Keratinocyte (primary cell): ENCODE measurements around the gene GPR39. TPM values are rescaled to one million over a fixed set of nuclear protein-coding genes. Genes with fewer than 3 reads are reported as not detected.

Experiments
- DNase-seq: peaks from one replicate; pipeline ENCODE4 v3.0.0-alpha.2; 2011; ENCODE audit warnings: low read depth, missing footprints, low spot score
- FAIRE-seq: peaks from 2 replicates; lab custom pipeline; 2011; peaks lifted over from hg19 to GRCh38; lab: Jason Lieb, UNC
- H2AFZ ChIP-seq: 2 replicates; pipeline ENCODE4 v1.6.0; 2012; ENCODE audit warnings: low read length, control low read depth, inconsistent platforms; ENCODE audit not compliant: control insufficient read depth
- H3K27ac ChIP-seq: 2 replicates; pipeline ENCODE4 v1.5.1; 2011; ENCODE audit warnings: low read length; ENCODE audit not compliant: control insufficient read depth, insufficient read depth
- H3K27me3 ChIP-seq: 3 replicates; pipeline ENCODE4 v1.6.0; 2011; ENCODE audit warnings: low read length; ENCODE audit not compliant: control insufficient read depth, insufficient read depth; ENCODE audit errors: extremely low read depth
- H3K36me3 ChIP-seq, 2 experiments: 2 replicates in 1 of 2; 3 replicates in 1 of 2; pipeline ENCODE4 v1.5.1; 2011; ENCODE audit warnings: low read length in 2 of 2, mild to moderate bottlenecking in 1 of 2; ENCODE audit not compliant: control insufficient read depth in 2 of 2, insufficient read depth in 2 of 2; ENCODE audit errors: extremely low read depth in 1 of 2
- H3K4me1 ChIP-seq: 3 replicates; pipeline ENCODE4 v1.5.1; 2011; ENCODE audit warnings: low read length; ENCODE audit not compliant: control insufficient read depth, insufficient read depth; ENCODE audit errors: extremely low read depth
- H3K4me2 ChIP-seq: 3 replicates; pipeline ENCODE4 v1.6.0; 2011; ENCODE audit warnings: low read depth, low read length; ENCODE audit not compliant: control insufficient read depth, insufficient read depth; ENCODE audit errors: extremely low read depth
- H3K4me3 ChIP-seq, 3 experiments: fragments of 200-600 bp in 1 of 3; sonication (generic) in 1 of 3; 2 replicates in 2 of 3; 3 replicates in 1 of 3; pipeline ENCODE4 v1.5.1; 2011 to 2016; ENCODE audit warnings: low read length in 3 of 3, mild to moderate bottlenecking in 3 of 3, control low read depth in 2 of 3, inconsistent platforms in 1 of 3, low read depth in 1 of 3, mixed read lengths in 1 of 3, mixed run types in 1 of 3, moderate library complexity in 1 of 3; ENCODE audit not compliant: control insufficient read depth in 2 of 3, insufficient read depth in 2 of 3; ENCODE audit errors: extremely low read depth in 1 of 3
- H3K79me2 ChIP-seq: 2 replicates; pipeline ENCODE4 v1.6.0; 2012; ENCODE audit warnings: low read length; ENCODE audit not compliant: control insufficient read depth, insufficient read depth
- H3K9ac ChIP-seq: 3 replicates; pipeline ENCODE4 v1.6.0; 2011; ENCODE audit warnings: low read length; ENCODE audit not compliant: control insufficient read depth, insufficient read depth; ENCODE audit errors: extremely low read depth
- H3K9me1 ChIP-seq: 3 replicates; pipeline ENCODE4 v1.6.0; 2011; ENCODE audit warnings: low read length; ENCODE audit not compliant: control insufficient read depth, insufficient read depth; ENCODE audit errors: extremely low read depth
- H3K9me3 ChIP-seq: 2 replicates; pipeline ENCODE4 v1.5.1; 2012; ENCODE audit warnings: low read depth, low read length; ENCODE audit not compliant: control insufficient read depth
- H4K20me1 ChIP-seq: 3 replicates; pipeline ENCODE4 v1.6.0; 2011; ENCODE audit warnings: low read length; ENCODE audit not compliant: control insufficient read depth, insufficient read depth; ENCODE audit errors: extremely low read depth
- EZH2 ChIP-seq: IDR thresholded peaks from one replicate; pipeline ENCODE4 v1.6.1; 2012; ENCODE audit warnings: inconsistent platforms, mild to moderate bottlenecking, low read length, moderate library complexity
- dilution Hi-C: fragments of 300-500 bp; cut with MboI; formaldehyde crosslinking; loops from one replicate; pipeline ENCODE4 v1.7.0; 2020; ENCODE audit warnings: low sequenced_read_pairs; ENCODE audit not compliant: extremely low pct_ligation_motif_present
- polyA plus RNA-seq, 5 experiments: library from polyadenylated mRNA; depleted of rRNA in 3 of 5; stranded (reverse) in 3 of 5; stranded (forward) in 1 of 5; unstranded in 1 of 5; fragments of >200 nt; gene quantifications; 1 replicate in 1 of 5; 2 replicates in 3 of 5; 3 replicates in 1 of 5; pipeline versions ENCODE4 v1.2.1 to v1.2.3, GENCODE V29; 2011 to 2012; ENCODE audit warnings: missing spikeins in 2 of 5, low read depth in 1 of 5, low replicate concordance in 1 of 5
- TF ChIP-seq, protein P1 (sequence below), 3 experiments: IDR thresholded peaks in 1 of 3; conservative IDR thresholded peaks in 1 of 3; optimal IDR thresholded peaks in 1 of 3; 2 replicates in 2 of 3; 3 replicates in 1 of 3; pipeline versions ENCODE3 to v1.5.1; 2011; ENCODE audit warnings: low read length in 3 of 3, mild to moderate bottlenecking in 3 of 3, moderate library complexity in 2 of 3, control low read depth in 1 of 3, inconsistent platforms in 1 of 3; ENCODE audit not compliant: insufficient read depth in 2 of 3; ENCODE audit errors: extremely low read depth in 1 of 3

The GPR39 gene
- polyA plus RNA-seq, 1 donor (not counting 4 experiments of a cell fraction or from before 2014, with no cell fraction given): 4.7 TPM

DNA sequence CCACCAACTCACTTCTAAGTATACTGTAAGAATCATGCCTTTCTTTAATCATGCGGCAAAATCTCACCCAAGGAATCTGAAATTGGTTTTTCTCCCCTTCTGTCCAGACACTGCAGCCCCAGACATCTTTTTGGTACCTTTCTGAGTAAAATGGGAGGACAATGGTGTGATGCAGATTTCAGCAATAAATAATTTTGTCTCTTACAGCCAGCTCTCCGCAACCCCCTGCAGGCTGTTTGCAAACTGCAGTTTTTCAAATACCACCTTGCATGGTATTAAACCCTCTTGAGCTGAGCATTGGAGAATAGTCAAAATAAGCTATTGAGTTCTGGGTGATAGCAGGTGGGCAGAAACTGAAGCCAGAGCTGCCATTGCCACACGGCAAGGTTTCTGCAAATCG lies 32.2 kb downstream of the GPR39 start:
- FAIRE-seq: no peak
- H3K9me1 ChIP-seq: no peaks in the 10 kb centered on the region
- DNase-seq: no peak
- dilution Hi-C loops: no loop called here
- H3K4me1 ChIP-seq: peaks cover 4% of the 10 kb centered on the region
- no peak overlapping the region for H2AFZ ChIP-seq
- H3K9me3 ChIP-seq: no peaks in the 10 kb centered on the region
- H4K20me1 ChIP-seq: no peaks in the 10 kb centered on the region
- no peak overlapping the region for H3K27ac ChIP-seq
- H3K4me3 ChIP-seq: no peak overlapping the region
- no peaks in the 10 kb centered on the region for H3K36me3 ChIP-seq
- no peaks in the 10 kb centered on the region for H3K27me3 ChIP-seq
- no peak overlapping the region for H3K9ac ChIP-seq
- no peaks in the 10 kb centered on the region for H3K79me2 ChIP-seq
- H3K4me2 ChIP-seq: no peak overlapping the region
- TF ChIP-seq, protein P1, sequence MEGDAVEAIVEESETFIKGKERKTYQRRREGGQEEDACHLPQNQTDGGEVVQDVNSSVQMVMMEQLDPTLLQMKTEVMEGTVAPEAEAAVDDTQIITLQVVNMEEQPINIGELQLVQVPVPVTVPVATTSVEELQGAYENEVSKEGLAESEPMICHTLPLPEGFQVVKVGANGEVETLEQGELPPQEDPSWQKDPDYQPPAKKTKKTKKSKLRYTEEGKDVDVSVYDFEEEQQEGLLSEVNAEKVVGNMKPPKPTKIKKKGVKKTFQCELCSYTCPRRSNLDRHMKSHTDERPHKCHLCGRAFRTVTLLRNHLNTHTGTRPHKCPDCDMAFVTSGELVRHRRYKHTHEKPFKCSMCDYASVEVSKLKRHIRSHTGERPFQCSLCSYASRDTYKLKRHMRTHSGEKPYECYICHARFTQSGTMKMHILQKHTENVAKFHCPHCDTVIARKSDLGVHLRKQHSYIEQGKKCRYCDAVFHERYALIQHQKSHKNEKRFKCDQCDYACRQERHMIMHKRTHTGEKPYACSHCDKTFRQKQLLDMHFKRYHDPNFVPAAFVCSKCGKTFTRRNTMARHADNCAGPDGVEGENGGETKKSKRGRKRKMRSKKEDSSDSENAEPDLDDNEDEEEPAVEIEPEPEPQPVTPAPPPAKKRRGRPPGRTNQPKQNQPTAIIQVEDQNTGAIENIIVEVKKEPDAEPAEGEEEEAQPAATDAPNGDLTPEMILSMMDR (optimal IDR thresholded peaks at IDR 0.05 in 1 of 3, IDR thresholded peaks at IDR 0.05 in 1 of 3, conservative IDR thresholded peaks at IDR 0.05 in 1 of 3; ENCODE audit: extremely low read depth in 1 of 3, insufficient read depth in 2 of 3, low read length in 3 of 3): peak; percentile 60 to 70 (median 65)
- TF ChIP-seq EZH2: no peak

DNA sequence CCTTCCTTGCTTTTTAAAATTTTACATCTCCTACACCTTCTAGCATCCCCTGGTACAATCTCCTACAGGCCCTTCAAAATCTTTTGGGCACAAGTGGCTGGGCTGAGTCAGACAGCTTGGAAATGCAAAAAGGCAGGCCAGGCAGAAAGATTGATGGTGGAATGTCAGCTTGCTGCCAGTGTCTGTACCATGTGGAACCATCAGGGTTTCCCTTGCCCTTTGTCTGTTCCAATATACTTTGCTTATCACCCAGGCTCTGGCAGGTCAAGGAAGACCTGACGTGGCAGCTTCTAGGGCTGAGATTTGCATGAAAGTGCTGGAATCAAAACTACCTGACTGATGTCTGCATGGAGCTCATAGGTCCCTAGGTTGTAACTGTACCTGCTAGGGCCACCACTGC lies 33.3 kb downstream of the GPR39 start:
- Histone ChIP-seq H3K4me3 (no peak overlapping the region), H3K79me2 (no peaks in the 10 kb centered on the region), H2AFZ (no peak overlapping the region), H3K36me3 (no peaks in the 10 kb centered on the region), H3K27ac (no peak overlapping the region), H3K9me1 (no peaks in the 10 kb centered on the region), H3K9me3 (no peaks in the 10 kb centered on the region), H3K4me1 (no peaks in the 10 kb centered on the region), H3K27me3 (no peaks in the 10 kb centered on the region), H4K20me1 (no peaks in the 10 kb centered on the region), H3K9ac (no peak overlapping the region), H3K4me2 (no peak overlapping the region)
- DNase-seq: no peak
- TF ChIP-seq, protein P1 (optimal IDR thresholded peaks at IDR 0.05 in 1 of 3, IDR thresholded peaks at IDR 0.05 in 1 of 3, conservative IDR thresholded peaks at IDR 0.05 in 1 of 3; ENCODE audit: extremely low read depth in 1 of 3, insufficient read depth in 2 of 3, low read length in 3 of 3): no peak
- TF ChIP-seq EZH2: no peak
- dilution Hi-C loops: no loop called here
- FAIRE-seq: no peak
